OCI-LY3 (cell line): ENCODE data around the gene TCP11.

Experiments
- EZH2phosphoT487 ChIP-seq: fragments of 200-600 bp; shearing (Covaris generic); IDR thresholded peaks from 2 replicates; pipeline ENCODE4 v1.6.1; 2018; ENCODE audit warnings: antibody characterized with exemption, mixed run types, low read depth
- TF ChIP-seq, protein P1 (sequence below): fragments of 200-600, 300-600 bp; sonication (generic); IDR thresholded peaks from 2 replicates; pipeline ENCODE4 v1.5.1; 2014; ENCODE audit warnings: antibody characterized with exemption, low read length, low read depth

DNA sequence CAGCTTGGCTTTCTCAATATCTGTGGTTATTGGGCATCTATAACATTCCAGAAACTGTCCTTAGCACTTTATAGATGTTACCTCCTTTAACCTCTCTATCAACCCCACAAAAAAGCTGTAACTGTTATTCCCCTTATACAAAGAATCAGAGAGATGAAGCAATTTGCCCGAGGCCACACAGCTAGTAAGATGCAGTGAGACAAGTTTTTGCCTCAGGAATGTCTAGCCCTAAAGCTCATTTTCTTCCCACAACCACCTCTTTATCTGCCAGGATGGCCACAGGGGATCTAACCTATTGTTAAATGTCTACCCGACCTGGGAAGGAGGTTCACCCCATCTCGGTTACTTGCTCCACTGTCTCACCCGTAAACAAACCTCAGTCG lies 31.9 kb upstream of the TCP11 start:
- TF ChIP-seq, protein P1, sequence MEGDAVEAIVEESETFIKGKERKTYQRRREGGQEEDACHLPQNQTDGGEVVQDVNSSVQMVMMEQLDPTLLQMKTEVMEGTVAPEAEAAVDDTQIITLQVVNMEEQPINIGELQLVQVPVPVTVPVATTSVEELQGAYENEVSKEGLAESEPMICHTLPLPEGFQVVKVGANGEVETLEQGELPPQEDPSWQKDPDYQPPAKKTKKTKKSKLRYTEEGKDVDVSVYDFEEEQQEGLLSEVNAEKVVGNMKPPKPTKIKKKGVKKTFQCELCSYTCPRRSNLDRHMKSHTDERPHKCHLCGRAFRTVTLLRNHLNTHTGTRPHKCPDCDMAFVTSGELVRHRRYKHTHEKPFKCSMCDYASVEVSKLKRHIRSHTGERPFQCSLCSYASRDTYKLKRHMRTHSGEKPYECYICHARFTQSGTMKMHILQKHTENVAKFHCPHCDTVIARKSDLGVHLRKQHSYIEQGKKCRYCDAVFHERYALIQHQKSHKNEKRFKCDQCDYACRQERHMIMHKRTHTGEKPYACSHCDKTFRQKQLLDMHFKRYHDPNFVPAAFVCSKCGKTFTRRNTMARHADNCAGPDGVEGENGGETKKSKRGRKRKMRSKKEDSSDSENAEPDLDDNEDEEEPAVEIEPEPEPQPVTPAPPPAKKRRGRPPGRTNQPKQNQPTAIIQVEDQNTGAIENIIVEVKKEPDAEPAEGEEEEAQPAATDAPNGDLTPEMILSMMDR, result no peak
- no peak for TF ChIP-seq EZH2phosphoT487
